ENCODE data around the gene TBX21.

DNA sequence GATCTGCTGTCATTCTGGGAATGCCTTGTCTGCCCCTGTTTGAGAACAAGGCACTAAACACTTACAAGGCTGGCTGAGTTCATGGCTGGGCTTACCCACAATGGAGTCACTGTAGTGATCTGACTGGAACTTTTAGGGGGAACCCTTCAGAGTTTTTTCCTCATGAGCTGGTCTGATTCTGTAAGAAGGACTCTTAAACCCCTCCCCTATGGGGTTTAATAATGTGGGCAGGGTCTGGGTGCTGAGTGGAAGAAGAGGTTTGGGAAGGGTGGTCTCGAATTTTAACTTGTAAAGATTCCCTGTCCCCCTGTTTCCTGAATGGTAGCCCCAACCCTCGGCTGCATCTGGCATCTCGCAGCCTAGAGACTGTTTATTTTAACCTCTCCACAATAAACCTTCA lies 58.0 kb downstream of the TBX21 start:
- TF ChIP-seq, protein P1, sequence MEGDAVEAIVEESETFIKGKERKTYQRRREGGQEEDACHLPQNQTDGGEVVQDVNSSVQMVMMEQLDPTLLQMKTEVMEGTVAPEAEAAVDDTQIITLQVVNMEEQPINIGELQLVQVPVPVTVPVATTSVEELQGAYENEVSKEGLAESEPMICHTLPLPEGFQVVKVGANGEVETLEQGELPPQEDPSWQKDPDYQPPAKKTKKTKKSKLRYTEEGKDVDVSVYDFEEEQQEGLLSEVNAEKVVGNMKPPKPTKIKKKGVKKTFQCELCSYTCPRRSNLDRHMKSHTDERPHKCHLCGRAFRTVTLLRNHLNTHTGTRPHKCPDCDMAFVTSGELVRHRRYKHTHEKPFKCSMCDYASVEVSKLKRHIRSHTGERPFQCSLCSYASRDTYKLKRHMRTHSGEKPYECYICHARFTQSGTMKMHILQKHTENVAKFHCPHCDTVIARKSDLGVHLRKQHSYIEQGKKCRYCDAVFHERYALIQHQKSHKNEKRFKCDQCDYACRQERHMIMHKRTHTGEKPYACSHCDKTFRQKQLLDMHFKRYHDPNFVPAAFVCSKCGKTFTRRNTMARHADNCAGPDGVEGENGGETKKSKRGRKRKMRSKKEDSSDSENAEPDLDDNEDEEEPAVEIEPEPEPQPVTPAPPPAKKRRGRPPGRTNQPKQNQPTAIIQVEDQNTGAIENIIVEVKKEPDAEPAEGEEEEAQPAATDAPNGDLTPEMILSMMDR (IDR thresholded peaks at IDR 0.05), result no peak
- TF ChIP-seq POLR2A (IDR thresholded peaks at IDR 0.05), result no peak

Data from heart left ventricle (tissue), 13 donors.